HG02798 (cell line): ENCODE data around the gene MICAL3.
"Not testable (repeated sequence)": the region's sequence is repeated elsewhere in the genome, so short reads cannot be mapped to it uniquely, and the experiment has no call there.

ENCODE experiments used
- ATAC-seq: cut with Tn5 transposase; IDR thresholded peaks from one replicate; pipeline ENCODE4 v1.9.1; 2021; ENCODE audit warnings: mild to moderate bottlenecking; ENCODE audit not compliant: unreplicated experiment, poor library complexity

The MICAL3 gene

DNA sequence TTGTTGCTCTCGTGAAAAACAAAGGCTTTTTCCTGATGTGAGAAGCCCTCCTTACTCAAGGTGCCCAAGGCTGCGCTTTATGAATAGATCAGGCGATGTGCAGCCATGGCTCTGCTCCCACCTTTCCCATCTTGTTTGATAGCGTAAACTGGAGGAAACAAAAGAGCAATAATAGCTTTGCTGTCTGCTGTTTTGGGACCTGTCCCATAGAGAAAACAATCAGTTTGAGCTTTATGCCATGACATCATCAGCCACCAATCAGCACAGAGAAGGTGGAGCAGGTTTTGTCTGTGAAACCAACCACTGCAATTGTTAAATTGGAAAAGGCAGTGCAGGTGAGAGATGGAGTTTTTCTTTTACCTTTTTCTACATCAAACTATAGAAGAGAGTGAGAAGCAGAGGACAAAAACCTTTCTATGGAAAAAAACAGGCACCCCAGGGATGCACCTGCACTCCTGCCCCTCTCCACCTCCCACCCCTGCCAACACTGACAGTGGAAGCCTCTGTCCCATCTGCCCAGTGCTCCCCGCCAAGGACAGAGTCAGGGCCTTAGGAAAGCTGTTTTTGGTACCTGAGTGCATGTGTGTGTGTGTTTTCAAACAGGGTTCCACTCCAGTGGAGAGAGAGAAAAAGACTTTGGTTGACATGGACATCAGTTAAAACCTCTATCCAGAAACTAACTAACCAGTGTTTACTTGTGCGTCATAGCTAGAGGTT is 80.7 kb downstream of the MICAL3 start:
- ATAC-seq, result no peak

DNA sequence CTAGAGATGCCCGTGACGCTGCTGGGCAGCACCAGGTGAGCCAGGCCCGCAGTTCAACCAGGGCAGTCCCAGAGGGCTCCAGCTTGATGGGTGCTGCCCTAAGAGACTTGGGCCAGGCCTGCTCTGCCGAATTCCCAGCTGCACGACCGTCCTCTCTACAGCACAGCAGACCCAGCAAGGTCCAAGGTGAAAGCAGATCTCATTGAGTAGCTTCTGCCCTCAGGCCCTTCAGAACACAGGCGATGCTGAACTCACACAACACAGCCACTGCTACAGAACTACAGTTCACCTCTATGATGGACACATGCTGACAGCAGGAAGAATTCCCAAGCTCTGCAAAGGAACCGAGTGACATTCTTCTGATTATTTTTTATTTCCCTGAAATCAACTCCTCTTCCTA is 81.6 kb downstream of the MICAL3 start:
- ATAC-seq, result no peak

DNA sequence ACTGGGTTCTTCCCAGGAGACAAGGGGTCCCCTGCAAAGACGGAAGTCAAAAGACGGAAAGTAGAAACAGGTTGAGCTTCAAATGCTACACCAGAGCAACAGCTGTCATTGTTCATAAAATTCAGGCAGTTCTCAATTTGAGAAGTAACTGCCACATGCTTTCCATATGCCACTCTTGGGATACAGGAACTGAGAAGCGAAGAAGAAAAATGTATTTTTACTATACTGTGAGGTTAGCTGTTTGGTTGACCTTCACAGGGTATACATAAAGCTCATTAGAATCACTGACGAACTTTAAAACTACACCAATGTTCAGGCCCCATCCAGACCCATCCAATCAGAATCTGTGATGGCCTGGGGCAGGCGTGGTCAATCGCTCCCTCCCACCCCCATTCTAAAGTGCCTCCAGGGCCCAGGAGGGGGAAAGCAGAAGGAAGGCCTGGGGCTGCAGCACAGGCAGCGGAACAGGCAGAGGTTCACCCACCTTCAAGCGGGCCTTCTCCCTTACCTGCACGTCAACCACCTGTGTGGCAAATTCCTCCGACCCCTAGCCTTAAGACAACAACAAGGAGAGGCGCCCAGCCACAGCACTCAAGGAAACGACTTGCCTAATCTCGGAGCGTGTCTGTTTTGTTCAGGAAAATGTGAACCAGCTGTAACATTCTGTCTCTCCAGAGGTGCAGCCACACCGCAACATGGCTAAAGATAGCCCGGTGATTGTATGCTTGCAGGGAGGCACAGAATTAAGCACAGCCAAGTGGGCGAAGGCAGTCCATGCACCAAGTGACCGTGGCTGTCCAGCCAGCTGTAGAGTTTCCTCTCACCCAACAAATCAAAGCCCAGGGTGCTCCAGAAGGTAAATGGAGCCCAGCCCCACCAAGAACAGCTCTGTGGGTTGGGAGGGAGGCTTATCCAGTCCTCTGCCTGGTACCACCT is 82.6 kb downstream of the MICAL3 start:
- ATAC-seq, result no peak

DNA sequence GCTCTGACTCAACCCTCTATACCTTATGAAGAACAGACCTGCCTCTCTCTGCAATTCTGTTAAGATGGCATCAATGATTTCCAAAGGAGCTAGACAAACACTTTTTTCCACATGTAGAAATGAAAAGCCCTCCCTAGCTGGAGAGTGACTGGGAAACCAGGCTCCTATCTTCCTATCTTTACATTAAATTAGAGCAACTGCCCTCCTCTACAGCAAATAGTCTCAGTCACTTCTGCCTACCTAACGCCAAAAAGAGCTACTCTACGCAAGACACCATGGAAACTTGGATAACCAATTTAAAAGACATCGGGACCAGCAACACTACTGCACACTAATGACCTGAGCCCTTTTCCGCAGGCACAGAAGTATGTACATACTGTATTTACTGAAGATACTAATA is 84.8 kb downstream of the MICAL3 start:
- ATAC-seq, result no peak

DNA sequence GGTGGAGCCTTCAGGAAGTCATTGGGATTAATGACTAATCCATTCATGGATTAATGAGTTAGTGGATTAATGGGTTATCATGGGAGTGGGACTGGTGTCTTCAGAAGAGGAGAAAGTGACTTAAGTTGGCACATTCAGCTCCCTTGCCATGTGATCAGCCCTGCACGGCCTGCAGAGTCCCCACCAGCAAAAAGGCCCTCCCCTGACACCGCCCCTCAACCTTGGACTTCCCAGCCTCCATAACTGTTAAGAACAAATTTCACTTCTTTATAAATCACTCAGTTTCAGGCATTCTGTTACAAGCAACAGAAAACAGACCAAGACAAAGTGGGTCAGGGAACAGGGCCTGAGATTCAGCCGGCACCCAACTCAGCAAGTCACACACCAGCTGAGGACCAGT is 85.3 kb downstream of the MICAL3 start:
- no peak for ATAC-seq

DNA sequence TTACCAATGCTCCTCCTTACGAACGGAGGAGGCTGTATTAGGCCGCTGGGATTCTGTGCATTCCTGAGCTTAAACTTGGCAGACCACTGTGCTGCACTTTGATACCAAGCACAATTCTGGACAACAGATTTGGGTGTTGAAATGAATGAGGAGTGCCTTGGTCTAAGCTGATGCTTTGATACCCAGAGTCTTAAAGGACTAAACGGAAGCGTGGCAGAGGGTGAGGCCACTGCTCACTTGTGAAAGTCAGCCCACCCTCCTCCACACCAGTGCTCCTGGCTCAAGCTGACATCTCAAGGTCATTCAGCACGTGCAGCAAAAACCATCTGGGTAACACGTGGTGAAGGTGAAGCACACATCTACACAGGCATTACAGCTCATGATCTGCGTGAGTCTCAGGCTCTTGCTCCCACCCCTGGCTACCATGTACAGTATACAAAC is 85.9 kb downstream of the MICAL3 start:
- no peak for ATAC-seq

DNA sequence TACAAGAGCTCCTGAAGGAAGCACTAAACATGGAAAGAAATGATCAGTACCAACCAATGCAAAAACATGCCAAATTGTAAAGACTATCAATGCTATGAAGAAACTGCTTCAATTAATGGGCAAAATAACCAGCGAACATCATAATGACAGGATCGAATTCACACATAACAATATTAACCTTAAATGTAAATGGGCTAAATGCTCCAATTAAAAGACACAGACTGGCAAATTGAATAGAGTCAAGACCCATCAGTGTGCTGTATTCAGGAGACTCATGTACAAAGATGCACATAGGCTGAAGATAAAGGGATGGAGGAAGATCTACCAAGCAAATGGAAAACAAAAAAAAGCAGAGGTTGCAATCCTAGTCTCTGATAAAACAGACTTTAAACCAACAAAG is 91.9 kb downstream of the MICAL3 start:
- not testable (repeated sequence) for ATAC-seq

DNA sequence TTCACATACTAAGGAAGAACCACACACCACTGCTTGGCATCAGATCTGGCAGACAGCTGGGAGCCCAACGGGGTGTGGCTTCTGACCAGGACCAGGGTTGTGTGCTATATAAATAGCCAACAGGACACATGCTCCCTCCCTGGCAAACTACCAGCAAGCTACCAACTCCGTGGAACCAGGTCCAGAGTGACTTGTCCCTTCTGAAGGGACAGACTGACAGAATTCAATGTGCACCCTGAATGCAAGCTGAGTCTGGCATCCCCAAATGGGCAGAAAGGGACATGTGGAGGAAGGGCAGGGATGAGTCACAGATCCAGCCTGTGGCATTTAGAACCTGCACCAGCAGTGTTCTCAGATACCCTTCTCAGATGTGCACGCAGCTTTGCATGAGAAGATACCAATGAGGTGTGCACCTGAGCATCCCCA is 92.9 kb downstream of the MICAL3 start:
- no peak for ATAC-seq

DNA sequence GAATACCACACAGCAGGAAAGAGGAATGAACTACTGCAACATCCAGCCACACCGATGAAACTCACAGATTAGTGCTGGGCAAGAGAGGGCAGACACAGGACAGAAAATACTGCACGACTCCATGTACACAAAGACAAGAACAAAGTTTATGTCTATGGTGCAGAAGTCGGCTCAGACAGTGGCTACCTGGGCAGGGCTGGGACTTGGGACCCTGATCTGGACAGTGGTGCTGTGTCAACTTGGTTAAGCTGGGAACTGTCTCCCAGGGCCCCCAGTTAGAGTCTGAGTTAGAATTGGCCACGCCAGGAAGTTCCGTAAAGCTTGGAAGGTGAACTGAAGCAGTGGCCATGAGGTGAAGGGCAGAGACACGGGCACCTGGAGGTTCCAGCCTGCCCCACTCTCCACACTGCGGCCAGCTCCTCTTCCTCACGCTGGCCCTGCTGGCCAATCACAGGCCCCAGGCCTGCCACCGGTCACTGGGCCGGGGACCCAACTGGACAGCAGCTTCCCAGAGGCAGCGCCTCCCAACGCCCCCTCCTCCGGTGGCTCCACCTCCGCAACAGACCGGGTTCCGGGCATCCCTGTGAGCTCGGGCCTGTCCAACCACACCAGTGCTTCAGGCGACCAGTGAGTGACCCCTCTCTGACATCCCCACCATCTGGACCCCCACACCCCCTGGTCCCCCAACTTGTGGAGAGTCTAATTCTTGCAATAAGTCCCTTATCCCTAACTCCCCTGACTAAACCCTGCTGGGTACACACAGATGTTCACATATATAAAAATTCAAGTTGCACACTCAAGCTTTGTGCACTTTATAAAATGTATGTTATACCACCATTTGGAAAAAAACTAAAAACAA is 93.7 kb downstream of the MICAL3 start:
- ATAC-seq, result no peak

DNA sequence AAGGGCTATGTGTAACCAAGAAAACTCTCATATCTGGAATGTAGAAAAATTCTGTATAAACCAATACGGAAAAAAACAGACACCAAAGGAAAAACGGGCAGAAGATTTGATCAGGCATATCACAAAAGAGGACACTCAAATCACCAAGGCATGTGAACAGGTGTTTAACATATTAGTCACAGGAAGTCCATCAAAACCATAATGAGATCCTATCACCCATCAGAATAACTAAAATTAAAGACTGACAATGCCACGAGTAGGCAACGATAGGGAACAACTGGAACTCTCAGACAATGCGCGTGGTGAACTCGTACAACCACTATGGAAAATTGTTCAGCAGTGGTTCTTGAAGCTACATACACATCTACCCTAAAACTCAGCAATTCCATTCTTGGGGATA is 94.5 kb downstream of the MICAL3 start:
- ATAC-seq, result no peak

DNA sequence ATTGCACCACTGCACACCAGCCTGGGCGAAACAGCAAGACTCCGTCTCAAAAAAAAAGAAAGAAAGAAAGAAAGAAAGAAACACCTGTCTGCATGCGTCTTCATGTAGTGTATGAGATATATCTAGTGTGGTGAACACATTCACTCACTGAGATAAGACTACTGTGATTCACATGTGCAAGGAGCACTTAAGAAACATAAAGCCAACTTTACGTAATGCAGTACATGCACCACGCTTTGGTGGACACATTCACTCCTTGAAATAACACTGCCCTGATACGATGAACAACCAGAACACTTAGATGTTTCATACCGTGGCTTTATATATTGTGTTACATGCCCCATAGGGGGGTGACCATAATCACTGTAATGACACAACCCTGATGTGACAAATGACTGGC is 96.0 kb downstream of the MICAL3 start:
- ATAC-seq, result no peak

DNA sequence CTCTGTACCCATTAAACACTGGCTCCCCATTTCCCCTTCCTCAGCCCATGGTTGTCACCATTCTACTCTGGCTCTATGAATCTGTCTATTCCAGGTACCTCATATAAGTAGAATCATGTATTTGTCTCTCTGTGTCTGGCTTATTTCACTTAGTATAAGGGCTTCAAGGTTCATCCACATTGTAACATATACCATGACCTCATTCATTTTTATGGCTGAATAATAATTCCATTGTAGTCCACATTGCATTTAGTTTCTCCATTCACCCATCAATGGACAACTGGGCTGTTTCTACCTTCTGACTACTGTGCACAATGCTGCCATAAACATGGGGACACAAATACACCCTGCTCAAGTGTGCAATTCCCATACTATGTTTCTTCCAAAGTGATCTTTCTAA is 97.3 kb downstream of the MICAL3 start:
- ATAC-seq, result no peak

DNA sequence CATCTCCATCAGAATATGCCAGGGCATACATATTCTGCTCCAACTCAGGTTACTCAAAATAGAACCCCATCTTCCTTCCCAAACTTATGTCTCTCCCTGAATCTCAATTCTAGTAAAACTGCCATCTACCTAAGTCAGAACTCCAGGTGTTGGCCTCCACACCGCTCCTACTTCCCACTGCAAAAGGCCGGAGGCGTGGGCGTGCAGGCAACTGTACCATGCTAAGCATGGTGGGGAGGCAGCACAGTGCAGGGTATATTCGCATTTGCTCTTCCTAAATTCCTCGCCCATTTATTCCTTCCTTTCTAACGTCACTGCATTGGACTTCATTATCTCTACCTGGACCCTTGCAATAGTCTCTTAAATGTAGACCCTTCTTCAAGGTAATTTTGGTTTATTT is 97.8 kb downstream of the MICAL3 start:
- ATAC-seq, result no peak

DNA sequence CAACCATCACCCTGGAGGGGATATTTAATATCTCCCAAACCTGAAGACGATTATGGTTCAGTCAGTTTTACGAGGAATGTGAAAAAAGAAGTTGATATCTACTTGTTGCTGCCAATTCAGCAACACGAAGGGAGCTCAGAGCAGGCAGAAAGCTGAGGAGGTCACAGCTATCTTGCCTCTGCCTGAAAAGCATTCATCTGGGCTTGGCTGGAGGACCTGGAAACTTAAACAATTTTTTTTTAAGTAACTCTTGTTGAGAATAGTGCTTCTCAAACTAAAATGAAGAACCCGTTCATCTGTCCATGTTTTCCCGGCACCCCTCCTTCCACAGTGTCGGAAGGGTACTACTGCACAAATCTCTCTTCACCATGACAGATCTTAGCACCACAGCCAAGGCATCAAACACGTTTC is 98.9 kb downstream of the MICAL3 start:
- ATAC-seq, result no peak

DNA sequence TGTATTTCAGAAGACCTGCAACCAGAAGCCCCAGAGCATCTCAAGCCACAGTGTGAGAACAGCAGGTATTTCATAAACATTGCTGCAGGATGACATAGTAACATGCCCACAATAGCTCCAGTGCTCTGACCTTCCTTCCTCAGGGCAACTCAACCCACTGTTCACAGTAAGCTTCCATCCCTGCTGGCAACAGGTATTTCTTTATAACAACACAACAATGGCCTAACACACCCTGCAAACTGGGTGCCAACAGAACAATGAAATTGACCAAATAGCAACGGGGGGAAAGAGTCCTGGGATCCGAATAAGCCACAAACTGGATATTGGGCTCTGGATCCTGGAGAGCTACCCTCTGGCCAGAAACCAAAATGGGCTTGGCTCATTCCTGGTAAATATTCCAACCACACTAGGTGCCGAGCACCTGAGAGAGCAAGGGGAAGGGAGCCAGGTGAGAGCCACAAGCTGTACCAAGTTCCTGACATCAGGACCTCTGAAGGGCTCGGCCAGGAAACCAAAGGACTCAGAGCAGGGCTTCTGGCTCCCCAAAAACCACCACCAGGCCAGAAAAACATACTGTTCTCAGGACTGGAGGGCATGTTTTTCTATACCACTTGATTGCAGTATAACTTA is 99.5 kb downstream of the MICAL3 start:
- ATAC-seq, result no peak

DNA sequence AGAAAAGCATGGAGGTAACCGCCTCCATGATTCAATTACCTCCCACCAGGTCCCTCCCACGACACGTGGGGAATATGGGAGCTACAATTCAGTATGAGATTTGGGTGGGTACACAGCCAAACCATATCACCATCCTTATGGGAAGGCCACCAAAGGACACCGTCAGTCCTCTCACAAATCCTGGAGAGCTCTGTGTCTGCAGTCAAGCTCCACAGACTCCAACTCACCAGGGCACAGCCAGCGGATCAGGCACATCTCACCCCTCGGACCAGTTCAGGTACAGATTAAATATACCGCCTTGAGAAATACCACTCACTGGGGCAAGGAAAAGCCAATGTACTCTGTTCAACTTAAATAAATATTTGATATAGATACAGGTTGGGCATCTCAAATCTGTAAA is 100.3 kb downstream of the MICAL3 start:
- no peak for ATAC-seq

DNA sequence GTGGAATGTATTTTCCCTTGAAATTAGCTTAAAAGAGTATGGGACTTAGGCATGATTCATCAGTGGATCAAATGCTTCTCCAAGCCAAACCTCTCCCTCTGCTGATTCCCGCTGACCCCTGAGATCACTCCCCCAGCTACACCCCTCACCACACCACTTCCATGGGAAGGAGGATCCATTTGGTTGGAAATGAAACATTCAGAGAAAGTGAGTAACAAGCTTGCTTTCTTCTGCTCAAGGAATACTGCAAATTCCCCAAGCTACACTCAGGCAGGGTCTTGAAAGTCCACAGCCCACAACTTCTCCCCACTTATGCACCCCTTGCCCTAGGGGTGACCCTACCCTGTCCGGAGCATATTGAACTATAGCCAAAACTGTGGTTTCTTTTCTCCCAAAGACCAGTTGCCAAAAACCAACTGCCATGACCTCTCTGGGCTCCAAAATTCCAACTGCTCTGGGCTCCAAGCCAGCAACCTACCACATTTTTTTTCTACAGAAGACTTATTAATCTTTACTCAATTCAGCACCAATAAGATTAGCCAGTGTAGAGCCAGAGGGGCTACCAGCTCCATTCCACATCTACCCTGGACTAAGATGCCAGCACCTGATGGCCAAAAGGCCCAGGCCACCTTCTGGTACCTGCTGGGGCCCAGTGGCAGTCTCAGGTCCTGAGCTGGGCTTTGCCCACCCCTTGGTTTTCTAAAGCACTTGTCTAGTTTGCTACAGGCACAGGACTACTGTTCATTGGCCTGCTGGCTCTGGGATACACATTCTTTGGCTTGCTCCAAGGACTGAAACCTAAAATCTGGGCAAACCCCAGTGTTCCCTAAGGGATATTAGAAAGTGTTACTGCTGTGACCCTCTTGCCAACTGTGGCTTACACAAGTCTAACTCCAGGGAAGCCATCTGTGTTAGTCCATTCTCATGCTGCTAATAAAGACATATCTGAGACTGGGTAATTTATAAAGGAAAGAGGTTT is 101.1 kb downstream of the MICAL3 start:
- ATAC-seq, result no peak

DNA sequence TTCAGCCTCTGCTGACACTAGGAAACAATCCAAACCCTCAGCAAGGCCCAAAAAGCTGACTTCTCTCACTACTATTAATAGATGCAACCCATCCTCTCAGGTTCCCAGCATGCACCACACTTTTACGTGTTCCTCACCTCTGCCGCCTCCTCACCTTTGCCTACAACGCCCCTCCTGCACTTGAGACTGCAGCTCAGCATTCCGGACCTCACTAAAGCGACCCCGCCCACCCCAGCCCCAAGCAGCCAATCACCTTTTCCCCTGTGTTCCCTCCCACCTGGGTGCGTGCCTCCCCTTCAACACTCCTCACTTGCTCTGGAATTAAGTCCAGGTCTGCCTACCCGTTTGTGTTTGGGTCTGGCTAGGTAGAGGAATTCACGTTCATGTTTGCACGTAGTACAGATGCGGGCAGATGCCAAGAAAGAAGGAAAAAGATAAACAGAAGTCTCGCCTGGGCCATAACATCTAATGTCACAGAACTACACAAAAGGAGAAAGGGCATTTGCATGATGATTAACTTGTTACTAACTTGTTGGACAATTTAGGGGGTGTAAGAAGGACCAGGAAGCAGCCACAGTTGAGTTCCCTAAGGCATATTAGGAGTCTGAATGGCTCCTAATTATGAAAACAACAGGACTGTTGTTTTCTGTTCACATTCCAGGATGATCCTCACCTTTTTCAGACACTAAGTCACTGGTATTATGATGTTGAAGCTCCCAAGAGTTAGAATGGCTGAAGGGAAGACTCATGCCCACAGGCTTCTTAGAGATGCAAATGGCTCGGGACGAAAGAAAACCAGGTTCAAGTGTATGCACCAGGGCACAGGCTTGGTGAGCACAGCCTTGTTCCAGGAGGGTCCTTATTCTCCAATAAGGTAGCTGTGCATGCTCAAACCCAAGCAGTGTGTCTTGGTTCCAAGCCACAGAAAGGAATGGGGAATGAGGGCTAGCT is 102.2 kb downstream of the MICAL3 start:
- no peak for ATAC-seq
